ENCODE data around the gene JAML.

JAML gene

DNA sequence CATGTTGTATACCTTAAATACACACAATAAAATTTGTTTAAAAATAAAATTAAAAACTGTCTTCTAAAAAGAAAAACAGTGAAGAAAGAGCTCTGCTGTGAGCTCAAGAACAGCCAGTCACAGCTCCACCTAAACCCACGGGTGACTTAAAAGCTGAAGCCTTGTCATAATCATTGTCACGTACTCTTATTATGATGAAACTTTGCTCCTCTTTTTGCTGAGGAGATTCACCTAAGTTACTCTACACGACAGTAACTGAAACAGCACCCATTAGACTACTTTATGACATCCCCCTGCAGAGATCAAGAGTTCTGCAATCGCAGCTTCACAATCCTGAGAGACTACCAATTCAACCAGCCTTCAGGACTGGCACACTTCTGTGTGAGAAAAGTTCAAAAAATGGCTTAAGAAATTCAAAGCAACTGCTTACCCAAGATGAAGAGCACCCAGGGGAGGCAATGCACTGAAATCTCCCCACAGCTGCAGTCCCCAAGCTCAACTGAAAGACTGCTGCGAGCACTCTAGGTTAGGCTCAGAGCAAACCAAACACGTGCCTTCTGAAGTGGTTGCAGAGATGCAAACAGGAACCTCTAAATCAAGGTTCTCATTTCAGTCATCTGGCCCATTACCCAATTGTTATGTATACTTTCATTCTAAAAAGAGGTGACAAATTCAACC, at the start of gene JAML:
Gene JAML, minus strand, starts transcription at position 501 of the 678 bp plus-strand sequence. CDS start 10,145 bp downstream, outside the sequence.
- no peak for DNase-seq (ENCODE audit: low spot score)

- no peak for DNase-seq (ENCODE audit: low spot score)
Observed at GRCh38 chr11:118274186-118274585, 49.4 kb upstream of the JAML start.

- no peak for DNase-seq (ENCODE audit: low spot score)
Observed at GRCh38 chr11:118272001-118272400, 47.2 kb upstream of the JAML start.

- no peak for DNase-seq (ENCODE audit: low spot score)
Observed at GRCh38 chr11:118267486-118267885, 42.7 kb upstream of the JAML start.

GRCh38 chr11:118265954-118266353, 41.1 kb upstream of the JAML start:
- no peak for DNase-seq (ENCODE audit: low spot score)

GRCh38 chr11:118264569-118265465, 40.0 kb upstream of the JAML start:
- DNase-seq (ENCODE audit: low spot score), result no peak

- DNase-seq (ENCODE audit: low spot score), result no peak
Observed at GRCh38 chr11:118263695-118264568, 39.1 kb upstream of the JAML start, which contains the start of gene MPZL2. Gene MPZL2 (minus strand): TSS chr11:118264297. CDS start chr11:118264153, 144 bp downstream.

GRCh38 chr11:118263112-118263511, 38.3 kb upstream of the JAML start:
- no peak for DNase-seq (ENCODE audit: low spot score)

DNA sequence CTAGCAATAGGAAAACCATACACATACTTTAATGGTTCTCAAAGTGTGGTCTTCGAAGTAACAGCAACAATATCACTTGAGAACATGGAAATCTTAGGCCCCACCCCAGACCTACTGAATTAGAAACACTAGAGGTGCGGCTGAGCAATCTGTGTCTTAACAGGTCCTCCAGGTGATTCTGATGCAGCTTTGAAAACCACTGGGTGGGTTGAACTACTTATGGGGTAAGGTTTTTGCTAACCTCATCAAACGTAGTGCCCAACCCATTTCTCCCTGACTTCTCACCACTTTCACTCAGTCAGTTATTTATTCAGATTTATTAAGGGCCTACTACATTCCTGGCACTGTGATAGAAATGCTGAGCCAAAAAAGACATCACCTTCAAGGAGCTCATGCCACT, 35.5 kb upstream of the JAML start:
- no peak for DNase-seq (ENCODE audit: low spot score)

GRCh38 chr11:118259138-118259537, 34.3 kb upstream of the JAML start:
- no peak for DNase-seq (ENCODE audit: low spot score)

DNA sequence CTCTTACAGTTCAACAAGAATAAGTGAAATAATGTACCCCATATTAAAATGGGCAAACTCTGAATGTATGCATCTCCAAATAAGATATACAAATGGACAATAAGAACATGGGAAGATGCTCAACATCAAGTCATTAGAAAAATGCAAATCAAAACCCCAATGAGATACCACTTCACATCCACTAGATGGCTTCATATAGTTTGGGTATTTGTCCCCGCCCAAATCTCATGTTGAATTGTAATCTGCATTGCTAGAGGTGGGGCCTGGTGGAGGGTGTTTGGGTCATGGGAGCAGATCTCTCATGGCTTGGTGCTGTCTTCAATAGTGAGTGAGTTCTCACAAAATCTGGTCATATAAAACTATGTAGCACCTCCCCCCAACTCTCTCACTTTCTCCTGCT, 33.6 kb upstream of the JAML start:
- peak; percentile 46 for DNase-seq (ENCODE audit: low spot score)

DNA sequence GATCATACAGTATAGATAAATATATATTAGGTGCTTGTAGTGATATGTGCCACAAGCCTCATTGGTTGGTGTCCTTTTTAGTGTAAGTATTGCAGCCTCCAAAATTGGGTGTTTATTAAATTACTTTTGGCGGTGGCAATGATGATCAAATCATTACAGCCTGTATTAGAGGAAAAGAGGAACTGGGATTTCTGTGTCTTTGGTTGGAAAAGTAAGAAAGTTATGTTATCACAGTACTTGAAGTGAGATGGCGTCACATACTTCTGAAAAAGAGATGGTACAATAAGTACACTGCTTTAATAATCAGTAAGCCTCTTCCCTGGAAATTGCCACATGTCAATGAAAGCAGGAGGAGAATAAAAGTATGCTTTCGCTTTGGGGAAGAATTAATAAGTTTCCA, 27.9 kb upstream of the JAML start:
- no peak for DNase-seq (ENCODE audit: low spot score)

DNA sequence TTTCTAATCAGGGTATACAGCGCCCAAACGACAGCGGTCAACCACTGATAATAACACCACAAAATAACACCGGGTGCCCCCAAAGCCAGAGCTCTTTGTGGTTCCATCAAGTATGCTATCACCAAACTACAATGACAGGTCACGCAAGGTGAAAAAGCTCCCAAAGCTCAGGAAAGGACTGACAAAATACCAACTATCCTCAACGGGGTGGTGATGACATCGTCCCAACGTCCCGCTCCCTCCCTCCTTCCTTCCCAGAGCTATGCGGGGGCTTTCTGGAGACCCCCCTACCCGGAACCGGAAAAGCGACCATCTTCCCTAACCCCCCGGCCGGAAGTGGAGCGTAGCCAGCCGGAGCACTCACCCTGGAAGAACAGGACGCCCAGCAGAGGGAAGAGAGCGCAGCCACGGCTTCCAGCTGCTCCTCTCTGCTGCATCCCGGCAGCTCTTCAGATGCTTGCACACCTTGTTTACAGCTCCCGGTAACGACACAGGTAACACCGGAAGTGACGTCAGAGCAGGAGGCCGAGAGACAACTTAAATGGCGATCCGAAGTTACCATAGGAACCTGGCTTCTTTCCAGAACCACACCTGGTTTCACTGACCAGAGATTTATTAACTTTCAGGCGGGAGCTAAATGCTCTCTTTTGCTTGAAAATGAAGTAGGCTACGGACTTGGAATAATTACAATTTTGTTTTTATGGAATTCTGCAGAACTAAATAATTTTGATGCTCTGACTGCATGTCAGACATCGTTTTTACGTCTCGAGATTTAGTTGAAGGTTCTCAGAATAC, 27.2 kb upstream of the JAML start, which contains the start of gene MPZL3:
Gene MPZL3, minus strand, starts transcription at position 508 of the 795 bp plus-strand sequence. Its CDS starts 71 bp downstream, at position 437.
- DNase-seq (ENCODE audit: low spot score), result peak; percentile 84

DNA sequence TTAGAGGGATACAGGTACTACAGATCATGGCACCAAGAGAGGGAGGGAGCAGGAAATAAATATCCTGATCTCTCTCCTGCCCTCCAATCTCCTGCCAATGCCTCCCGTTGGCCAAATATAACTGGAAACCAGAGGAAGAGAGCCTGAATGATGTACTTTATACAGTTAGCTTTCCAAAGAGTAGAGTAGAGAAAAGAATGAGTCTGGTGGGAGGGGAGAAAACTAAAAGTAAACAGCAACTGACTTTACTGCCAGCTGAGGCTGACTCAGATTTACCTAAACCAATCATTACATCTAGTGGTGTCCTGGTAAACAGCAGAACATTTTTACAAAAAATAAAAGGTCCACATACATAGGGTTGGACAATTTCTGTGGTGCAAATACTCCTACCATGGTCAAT, 22.2 kb upstream of the JAML start:
- DNase-seq (ENCODE audit: low spot score), result no peak

- no peak for DNase-seq (ENCODE audit: low spot score)
Observed at GRCh38 chr11:118245936-118246562, 21.2 kb upstream of the JAML start.

DNA sequence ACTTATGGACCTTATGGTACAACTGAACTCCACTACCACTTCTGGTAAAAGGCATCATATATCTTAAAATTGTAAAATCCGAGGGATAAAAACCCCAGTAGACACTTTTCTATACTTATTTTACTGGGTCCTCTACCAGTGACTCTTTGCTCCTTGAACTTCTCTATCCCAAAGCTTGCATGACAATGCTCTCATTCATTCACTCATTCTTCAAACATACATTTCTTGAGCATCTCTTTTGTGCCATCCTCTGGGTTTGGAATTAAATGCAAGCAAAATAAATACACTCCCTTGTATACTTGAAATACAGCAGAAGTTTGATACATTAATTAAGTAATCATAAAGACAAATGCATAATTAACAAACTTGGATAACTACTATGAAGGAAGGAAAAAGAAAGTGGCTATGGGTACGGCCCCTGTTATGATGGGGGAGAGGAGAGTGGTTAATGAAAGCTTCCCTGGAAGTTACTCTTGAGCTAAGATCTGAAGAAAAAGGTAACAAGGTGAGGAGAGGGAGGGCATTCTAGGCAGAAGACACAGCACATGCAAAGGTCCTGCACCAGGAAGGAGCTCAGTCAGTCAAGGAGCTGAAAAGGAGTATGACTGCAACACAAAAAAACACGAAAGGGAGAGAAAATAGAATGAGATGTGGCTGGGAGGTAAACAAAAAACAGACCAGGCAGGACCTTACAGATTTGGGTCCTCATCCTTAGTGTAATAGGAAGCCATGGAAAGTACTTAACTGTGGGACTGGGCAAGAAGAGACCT, 19.4 kb upstream of the JAML start:
- DNase-seq (ENCODE audit: low spot score), result no peak

DNA sequence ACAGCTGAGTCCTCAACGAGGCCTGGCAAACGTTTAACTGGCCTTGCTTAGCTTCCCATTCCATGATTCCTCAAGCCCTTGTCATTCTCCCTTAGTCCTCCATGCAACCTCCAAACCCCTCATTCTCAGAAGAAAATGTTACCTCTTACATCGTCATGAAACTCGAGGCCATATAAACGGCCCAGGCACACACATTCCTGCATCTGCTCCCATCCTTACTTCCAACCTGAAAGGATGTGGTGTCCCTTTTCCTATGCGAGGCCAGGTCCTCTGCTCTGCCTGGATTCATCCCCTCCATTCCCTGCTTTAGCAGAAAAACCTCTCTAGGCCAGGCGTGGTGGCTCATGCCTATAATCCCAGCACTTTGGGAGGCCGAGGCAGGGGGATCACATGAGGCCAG, 18.4 kb upstream of the JAML start:
- DNase-seq (ENCODE audit: low spot score), result no peak

- no peak for DNase-seq (ENCODE audit: low spot score)
Observed at GRCh38 chr11:118241764-118242098, 16.9 kb upstream of the JAML start.

- DNase-seq (ENCODE audit: low spot score), result peak; percentile 60
Observed at GRCh38 chr11:118240999-118241763, 16.4 kb upstream of the JAML start.

All from RKO (cell line).